Astrocyte (in vitro differentiated cells and primary cell): ENCODE data around the gene ABCF3.

Experiments
- CTCF ChIP-seq: IDR thresholded peaks from 2 replicates; pipeline ENCODE4 v1.5.1; 2011; ENCODE audit warnings: low read depth, mild to moderate bottlenecking, inconsistent platforms, low read length, moderate library complexity; ENCODE audit not compliant: insufficient read depth
- EZH2 ChIP-seq: IDR thresholded peaks from 2 replicates; pipeline ENCODE4 v1.6.1; 2012; ENCODE audit warnings: mild to moderate bottlenecking, low read length, inconsistent platforms; ENCODE audit not compliant: insufficient read depth

- TF ChIP-seq CTCF: peak; percentile 42
- no peak for TF ChIP-seq EZH2
Observed at GRCh38 chr3:184145111-184145524, 40.9 kb upstream of the ABCF3 start.
